ENCODE data around the gene EFCAB14.

Gene EFCAB14

GRCh38 chr1:46718727-46719622 lies at the start of gene EFCAB14:
Gene EFCAB14 (minus strand): TSS chr1:46719114. CDS start chr1:46718087, 1,027 bp downstream.
- Histone ChIP-seq H3K27me3 (replicated peaks; ENCODE audit: control insufficient read depth, insufficient read depth, low read length) (no peaks in the 10 kb centered on the region), H3K4me3 (replicated peaks; ENCODE audit: low read depth, low read length) (peak within 1 kb of the TSS; percentile 93), H3K36me3 (ENCODE audit: control insufficient read depth, insufficient read depth, low read length) (peaks cover 5% of the 10 kb centered on the region)
- DNase-seq (ENCODE audit: extremely low read depth, insufficient read length), result peak; percentile 99
- no peak for TF ChIP-seq CTCF (IDR thresholded peaks at IDR 0.05; ENCODE audit: insufficient read depth, low read length, poor library complexity, severe bottlenecking)

GRCh38 chr1:46768445-46768844 lies 49.5 kb upstream of the EFCAB14 start:
- H3K27me3 ChIP-seq (replicated peaks; ENCODE audit: control insufficient read depth, insufficient read depth, low read length), result no peaks in the 10 kb centered on the region; the same call in 1 of the 2 replicates
- H3K36me3 ChIP-seq (ENCODE audit: control insufficient read depth, insufficient read depth, low read length), result no peaks in the 10 kb centered on the region
- no peak for DNase-seq (ENCODE audit: extremely low read depth, insufficient read length)

GRCh38 chr1:46767649-46768282 lies 48.9 kb upstream of the EFCAB14 start:
- no peak for DNase-seq (ENCODE audit: extremely low read depth, insufficient read length)
- Histone ChIP-seq H3K4me3 (replicated peaks; ENCODE audit: low read depth, low read length) (no peak overlapping the region), H3K27me3 (replicated peaks; ENCODE audit: control insufficient read depth, insufficient read depth, low read length) (no peaks in the 10 kb centered on the region; the same call in 1 of the 2 replicates), H3K36me3 (ENCODE audit: control insufficient read depth, insufficient read depth, low read length) (no peaks in the 10 kb centered on the region)
- TF ChIP-seq CTCF (IDR thresholded peaks at IDR 0.05; ENCODE audit: insufficient read depth, low read length, poor library complexity, severe bottlenecking), result no peak

More at GRCh38 chr1:46768445-46768844, 49.5 kb upstream of the EFCAB14 start:
- no peak for TF ChIP-seq CTCF (IDR thresholded peaks at IDR 0.05; ENCODE audit: insufficient read depth, low read length, poor library complexity, severe bottlenecking)
- no peak overlapping the region for H3K4me3 ChIP-seq (replicated peaks; ENCODE audit: low read depth, low read length)

GRCh38 chr1:46764402-46764801 lies 45.5 kb upstream of the EFCAB14 start:
- no peak for DNase-seq (ENCODE audit: extremely low read depth, insufficient read length)
- H3K36me3 ChIP-seq (ENCODE audit: control insufficient read depth, insufficient read depth, low read length), result no peaks in the 10 kb centered on the region

GRCh38 chr1:46761740-46762139 lies 42.8 kb upstream of the EFCAB14 start:
- no peak overlapping the region for H3K4me3 ChIP-seq (replicated peaks; ENCODE audit: low read depth, low read length)
- H3K27me3 ChIP-seq (replicated peaks; ENCODE audit: control insufficient read depth, insufficient read depth, low read length), result no peaks in the 10 kb centered on the region; the same call in none of the 2 replicates
- TF ChIP-seq CTCF (IDR thresholded peaks at IDR 0.05; ENCODE audit: insufficient read depth, low read length, poor library complexity, severe bottlenecking), result no peak
- DNase-seq (ENCODE audit: extremely low read depth, insufficient read length), result no peak
- no peaks in the 10 kb centered on the region for H3K36me3 ChIP-seq (ENCODE audit: control insufficient read depth, insufficient read depth, low read length)

More at GRCh38 chr1:46764402-46764801, 45.5 kb upstream of the EFCAB14 start:
- Histone ChIP-seq H3K4me3 (replicated peaks; ENCODE audit: low read depth, low read length) (no peak overlapping the region), H3K27me3 (replicated peaks; ENCODE audit: control insufficient read depth, insufficient read depth, low read length) (no peaks in the 10 kb centered on the region; the same call in 1 of the 2 replicates)
- TF ChIP-seq CTCF (IDR thresholded peaks at IDR 0.05; ENCODE audit: insufficient read depth, low read length, poor library complexity, severe bottlenecking), result no peak
